K562 (cell line): ENCODE data around the gene SLC46A3. TPM values are rescaled to one million over a fixed set of nuclear protein-coding genes. Genes with fewer than 3 reads are reported as not detected.
A peak's percentile ranks its signal among the peaks of the same experiment; 100 is the strongest.

Experiments used
- CHD2 ChIP-seq: IDR thresholded peaks from 2 replicates; pipeline ENCODE4 v1.6.1; 2011; ENCODE audit warnings: low read depth, low read length
- HMBOX1 ChIP-seq: sonication (generic); IDR thresholded peaks from 2 replicates; pipeline ENCODE4 v1.6.1; 2016
- L3MBTL2 ChIP-seq: fragments of 450-650 bp; IDR thresholded peaks from 2 replicates; pipeline ENCODE4 v1.6.1; 2016; ENCODE audit warnings: mild to moderate bottlenecking, moderate library complexity
- PKNOX1 ChIP-seq: fragments of 450-650 bp; IDR thresholded peaks from 2 replicates; pipeline ENCODE4 v1.6.1; 2016
- RAD21 ChIP-seq, 2 experiments: fragments of 250-450 bp in 1 of 2; fragments of 450-650 bp in 1 of 2; sonication (Bioruptor Pico) in 1 of 2; formaldehyde crosslinking in 1 of 2; IDR thresholded peaks in 1 of 2; conservative IDR thresholded peaks in 1 of 2; 2 replicates each; pipeline versions ENCODE4 v1.4.0 to v1.8.0; 2020 to 2022; ENCODE audit warnings: mild to moderate bottlenecking in 2 of 2, moderate library complexity in 1 of 2
- RCOR1 ChIP-seq, 2 experiments: IDR thresholded peaks; 2 replicates each; pipeline ENCODE4 v1.6.1; 2012; ENCODE audit warnings: low read depth in 2 of 2, low read length in 2 of 2, borderline replicate concordance in 1 of 2, improper control_type of control experiment in 1 of 2
- ZBTB17 ChIP-seq: fragments of 450-650 bp; formaldehyde crosslinking; IDR thresholded peaks from 2 replicates; pipeline ENCODE4 v1.4.0; 2020; ENCODE audit warnings: mild to moderate bottlenecking
- ZBTB5 ChIP-seq: fragments of 450-650 bp; IDR thresholded peaks from 2 replicates; pipeline ENCODE4 v1.6.1; 2017; ENCODE audit warnings: antibody characterized with exemption
- ZSCAN29 ChIP-seq: fragments of 450-650 bp; IDR thresholded peaks from 2 replicates; pipeline ENCODE4 v1.6.1; 2017
- polyA plus RNA-seq, 8 experiments: library from polyadenylated mRNA; depleted of rRNA in 4 of 8; stranded (reverse) in 5 of 8; unstranded in 3 of 8; fragments of >200 nt; fragmentation: Nextera tagmentation in 2 of 8; fragmentation: Illumina TruSeq in 1 of 8; extraction: Ambion mirVana in 2 of 8; extraction: Trizol in 1 of 8; gene quantifications; 2 replicates each; pipeline versions ENCODE4 v1.2.1 to v1.2.3, GENCODE V29; 2011 to 2014; ENCODE audit warnings: inconsistent platforms in 1 of 8, missing spikeins in 1 of 8
- total RNA-seq, 7 experiments: library from RNA; depleted of rRNA in 6 of 7; stranded (reverse); fragments of >200 nt in 6 of 7; fragmentation: Illumina TruSeq in 2 of 7; extraction: Trizol in 2 of 7; gene quantifications; 2 replicates each; pipeline versions ENCODE4 v1.2.1 to v1.2.3, GENCODE V29; 2011 to 2021; ENCODE audit warnings: low replicate concordance in 1 of 7

SLC46A3 gene
- total and polyA plus RNA-seq, 9 of the 15 experiments (the other 6 are each of a cell fraction or from before 2014, with no cell fraction given): 0.14 to 1.2 (median 0.51) TPM

GRCh38 chr13:28718543-28719226 lies at the start of gene SLC46A3 (continued):
- TF ChIP-seq RAD21 (CRISPR knock-in tag; conservative IDR thresholded peaks at IDR 0.05 in 1 of 2, IDR thresholded peaks at IDR 0.05 in 1 of 2) (peak in 1 of 2 experiments; percentile 28; a peak in 1 of 4 replicates), ZSCAN29 (no peak), HMBOX1 (no peak), ZBTB17 (CRISPR knock-in tag) (0 out of 2 replicates have a peak, but pooled peaks have one; percentile 22), RCOR1 (IDR thresholded peaks at IDR 0.05; ENCODE audit: borderline replicate concordance in 1 of 2, low read depth in 2 of 2, low read length in 2 of 2) (peak in 1 of 2 experiments; percentile 56; a peak in 1 of 4 replicates), L3MBTL2 (peak; percentile 88), PKNOX1 (peak; percentile 98), ZBTB5 (peak; percentile 64; the same call in 1 of the 2 replicates), CHD2 (peak; percentile 50; the same call in 1 of the 2 replicates)
